ENCODE data around the gene MLLT10.

MLLT10 gene

DNA sequence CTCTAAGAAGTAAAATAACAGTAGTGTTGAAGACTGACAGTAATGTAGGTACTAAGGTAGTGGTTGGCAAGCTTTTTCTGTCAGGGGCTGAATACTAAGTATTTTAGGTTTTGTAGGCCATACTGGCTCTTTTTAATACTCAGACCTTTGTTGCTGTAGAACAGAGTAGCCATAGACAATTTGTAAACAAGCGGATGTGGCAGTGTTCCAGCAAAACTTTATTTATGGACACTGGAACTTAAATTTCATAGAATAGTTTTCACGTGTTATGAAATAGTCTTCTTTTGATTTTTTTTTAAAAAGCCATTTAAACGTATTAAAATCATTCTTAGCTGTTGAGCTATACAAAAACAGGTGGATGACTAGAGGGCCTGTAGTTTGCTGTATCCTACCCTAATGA is 121.2 kb downstream of the MLLT10 start:
- DNase-seq, result no peak

DNA sequence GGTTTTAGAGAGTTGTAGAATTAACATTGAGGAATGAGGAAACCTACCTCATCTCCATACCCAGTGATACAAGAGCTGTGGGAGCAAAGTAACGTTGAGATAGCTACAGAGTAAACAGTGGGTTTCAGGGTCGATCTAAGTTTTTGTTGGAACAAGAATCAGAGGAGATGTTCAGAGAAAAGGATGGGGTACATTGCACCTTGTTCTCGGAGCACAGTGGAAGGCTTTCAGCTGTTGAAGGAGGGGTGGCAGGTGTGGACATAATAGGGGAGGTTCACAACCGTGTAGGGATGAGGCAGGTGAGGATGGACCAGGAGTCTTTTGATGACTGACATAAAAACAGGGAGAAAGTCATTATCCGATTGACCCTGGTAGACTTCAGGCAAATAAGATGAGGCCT is 121.7 kb downstream of the MLLT10 start:
- no peak for DNase-seq

DNA sequence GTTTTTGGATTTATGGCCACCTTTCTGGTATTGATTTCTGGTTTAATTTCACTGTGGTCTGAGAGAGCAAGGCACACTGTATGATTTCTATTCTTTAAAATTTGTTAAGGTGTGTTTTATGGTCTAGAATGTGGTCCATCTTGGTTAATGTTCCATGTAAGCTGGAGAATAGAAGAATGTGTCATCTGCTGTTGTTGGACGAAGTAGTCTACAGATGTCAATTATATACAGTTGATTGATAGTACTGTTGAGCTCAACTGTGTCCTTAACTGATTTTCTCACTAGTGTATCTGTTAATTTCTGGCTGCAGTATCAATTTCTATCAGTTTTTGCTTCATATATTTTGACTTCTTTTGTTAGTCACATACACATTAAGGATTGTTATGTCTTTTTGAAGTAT is 127.1 kb downstream of the MLLT10 start:
- DNase-seq, result no peak

DNA sequence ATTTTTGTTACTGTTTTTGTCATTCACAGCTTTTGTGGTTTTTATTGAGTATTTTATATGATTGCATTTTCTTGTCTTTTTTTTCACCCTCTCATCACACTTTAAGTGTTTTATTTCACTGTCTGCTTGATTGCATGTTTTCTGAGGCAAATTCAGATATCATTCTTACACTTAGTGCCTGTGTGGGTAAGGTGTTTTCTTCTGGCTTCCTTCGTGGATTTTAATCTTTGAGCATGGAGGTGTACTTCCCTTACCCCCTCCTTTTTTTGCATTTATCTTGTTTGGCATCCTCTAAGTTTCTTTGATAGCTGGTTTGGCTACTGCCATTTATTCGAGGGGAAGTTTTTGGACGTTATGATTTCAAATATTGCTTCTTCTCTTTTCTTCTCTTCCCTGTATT is 127.9 kb downstream of the MLLT10 start:
- no peak for DNase-seq

- DNase-seq, result no peak
Observed at GRCh38 chr10:21662635-21663034, 128.6 kb downstream of the MLLT10 start.

- no peak for DNase-seq
Observed at GRCh38 chr10:21668831-21669230, 134.8 kb downstream of the MLLT10 start.

DNA sequence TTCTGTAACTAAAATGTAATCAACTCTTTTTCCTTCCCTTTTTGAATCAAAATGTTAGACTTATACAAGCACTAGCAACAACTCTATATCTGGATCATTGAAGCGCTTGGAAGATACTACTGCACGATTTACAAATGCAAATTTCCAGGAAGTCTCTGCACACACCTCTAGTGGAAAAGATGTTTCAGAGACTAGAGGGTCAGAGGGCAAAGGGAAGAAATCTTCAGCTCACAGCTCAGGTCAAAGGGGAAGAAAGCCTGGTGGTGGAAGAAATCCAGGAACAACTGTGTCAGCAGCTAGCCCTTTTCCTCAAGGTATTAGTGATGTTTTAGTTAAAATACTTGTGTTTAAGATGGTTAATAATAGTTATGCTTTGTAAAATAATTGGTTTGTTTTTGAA is 136.4 kb downstream of the MLLT10 start:
- DNase-seq, result no peak

DNA sequence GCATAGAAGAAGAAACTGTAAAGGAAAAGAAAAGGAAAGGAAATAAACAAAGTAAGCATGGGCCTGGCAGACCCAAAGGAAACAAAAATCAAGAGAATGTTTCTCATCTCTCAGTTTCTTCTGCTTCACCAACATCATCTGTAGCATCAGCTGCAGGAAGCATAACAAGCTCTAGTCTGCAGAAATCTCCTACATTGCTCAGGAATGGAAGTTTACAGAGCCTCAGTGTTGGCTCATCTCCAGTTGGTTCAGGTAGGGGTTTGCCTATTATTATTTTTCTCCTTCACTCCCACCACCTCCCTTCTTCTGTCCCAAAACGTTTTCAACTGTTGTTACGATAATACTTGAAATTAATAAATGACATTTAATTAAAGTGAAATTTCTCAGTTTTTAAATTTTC is 139.6 kb downstream of the MLLT10 start:
- DNase-seq, result no peak

GRCh38 chr10:21675157-21675796 is 141.2 kb downstream of the MLLT10 start:
- no peak for DNase-seq

GRCh38 chr10:21677551-21677950 is 143.5 kb downstream of the MLLT10 start:
- no peak for DNase-seq

- DNase-seq, result no peak
Observed at GRCh38 chr10:21681156-21681555, 147.1 kb downstream of the MLLT10 start.

DNA sequence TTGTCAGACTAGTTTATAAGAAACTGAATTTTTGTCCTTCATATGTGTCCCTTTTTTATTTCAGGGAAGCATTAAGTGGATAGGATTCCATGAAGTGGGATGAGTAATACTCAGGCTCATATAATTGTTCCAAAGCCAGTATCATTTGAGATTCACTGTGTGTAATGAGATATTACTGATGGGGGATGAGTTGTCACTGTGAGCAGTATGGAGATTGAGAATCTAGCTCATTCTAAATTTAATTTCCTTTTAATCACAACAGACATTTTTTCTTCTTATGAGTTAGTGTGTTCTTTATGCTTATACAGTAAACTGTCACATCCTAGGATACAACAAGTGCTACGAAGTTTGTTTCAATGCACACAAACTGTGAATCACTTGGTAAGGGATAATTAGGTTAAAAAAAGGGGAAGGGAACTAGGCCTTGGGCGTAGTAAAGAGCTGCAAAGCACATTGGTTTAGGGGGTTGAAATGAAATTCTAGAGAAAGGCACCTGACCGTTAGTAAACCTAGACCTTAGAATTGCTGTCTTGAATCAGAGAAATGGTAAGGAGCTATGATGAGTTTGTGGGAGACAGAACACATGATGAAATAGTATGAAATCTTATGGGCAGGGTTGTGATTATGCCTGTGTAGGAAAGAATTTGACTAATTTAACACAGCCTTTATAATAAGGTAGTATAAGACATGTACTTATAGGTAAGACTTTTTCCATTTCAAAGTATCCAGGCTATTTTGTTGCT is 153.4 kb downstream of the MLLT10 start:
- DNase-seq, result no peak

DNA sequence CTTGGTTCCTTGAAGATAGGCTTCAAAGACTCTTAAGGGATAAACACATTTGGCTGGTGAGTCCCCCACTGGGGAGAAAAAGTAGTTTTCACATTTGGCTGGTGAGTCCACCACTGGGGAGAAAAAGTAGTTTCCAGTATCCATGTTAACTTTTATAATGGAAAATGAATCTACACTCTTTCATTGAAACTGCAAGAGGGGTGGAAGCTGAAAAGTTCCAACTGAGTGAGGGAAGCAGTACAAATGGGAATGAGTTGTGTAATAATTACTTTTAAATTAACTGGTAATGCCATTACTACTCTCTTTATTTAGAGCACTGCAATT is 153.9 kb downstream of the MLLT10 start:
- no peak for DNase-seq

- DNase-seq, result no peak
Observed at GRCh38 chr10:21688870-21689269, 154.8 kb downstream of the MLLT10 start.

- DNase-seq, result no peak
Observed at GRCh38 chr10:21689881-21690280, 155.8 kb downstream of the MLLT10 start.

DNA sequence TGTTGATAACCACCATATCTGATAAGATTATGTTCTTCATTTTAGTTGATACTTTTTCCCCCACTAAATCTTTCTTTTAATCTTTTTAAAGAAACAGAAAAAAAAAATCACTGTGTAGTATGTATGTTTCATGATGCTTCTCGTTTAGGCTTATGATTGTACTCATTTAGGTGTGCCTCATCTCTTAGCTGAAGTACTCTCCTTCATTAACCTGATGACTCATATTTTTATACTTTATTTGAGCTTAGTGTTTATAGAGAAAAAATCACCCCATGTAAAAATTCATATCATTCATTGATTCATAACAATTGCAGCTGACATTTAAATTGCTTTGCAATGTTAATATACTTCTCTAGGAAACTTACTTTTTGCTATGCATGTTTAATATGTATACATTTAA is 158.9 kb downstream of the MLLT10 start:
- no peak for DNase-seq

DNA sequence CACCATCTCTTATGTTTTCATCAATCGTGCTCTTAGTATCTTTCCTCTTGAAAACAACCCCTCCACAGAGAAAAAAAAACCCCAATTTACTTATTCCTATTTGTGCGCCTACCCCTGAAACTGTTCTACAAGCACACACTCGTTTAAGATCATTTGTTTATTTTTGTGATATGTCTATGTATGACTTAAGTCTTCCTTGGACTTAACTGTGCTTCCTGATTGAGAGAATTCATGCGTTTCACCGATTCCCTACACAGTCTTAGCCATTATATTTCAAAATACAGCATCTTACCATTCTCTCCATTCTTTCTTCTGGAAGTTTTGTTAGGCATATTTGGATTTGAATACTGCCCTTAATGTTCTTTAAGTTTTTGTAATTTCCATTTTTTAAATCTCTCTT is 159.4 kb downstream of the MLLT10 start:
- no peak for DNase-seq

DNA sequence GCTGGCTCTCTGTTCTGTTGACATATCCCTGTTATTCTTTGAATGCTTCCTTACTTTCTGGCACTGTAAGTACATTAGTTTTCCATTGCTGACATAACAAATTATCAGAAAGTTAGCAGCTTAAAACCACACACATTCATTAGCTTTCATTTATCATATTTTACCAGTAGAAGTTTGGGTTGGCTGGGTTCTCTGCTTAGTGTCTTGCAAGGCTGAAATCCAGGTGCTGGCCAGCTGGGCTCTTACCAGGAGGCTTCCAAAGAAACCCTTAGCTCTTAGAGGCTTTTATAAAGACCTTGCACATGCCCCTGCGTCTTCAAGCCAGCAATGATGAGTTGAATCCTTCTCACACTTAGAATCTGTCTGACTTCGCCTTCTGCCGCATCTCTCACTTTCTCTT is 160.6 kb downstream of the MLLT10 start:
- DNase-seq, result no peak

DNA sequence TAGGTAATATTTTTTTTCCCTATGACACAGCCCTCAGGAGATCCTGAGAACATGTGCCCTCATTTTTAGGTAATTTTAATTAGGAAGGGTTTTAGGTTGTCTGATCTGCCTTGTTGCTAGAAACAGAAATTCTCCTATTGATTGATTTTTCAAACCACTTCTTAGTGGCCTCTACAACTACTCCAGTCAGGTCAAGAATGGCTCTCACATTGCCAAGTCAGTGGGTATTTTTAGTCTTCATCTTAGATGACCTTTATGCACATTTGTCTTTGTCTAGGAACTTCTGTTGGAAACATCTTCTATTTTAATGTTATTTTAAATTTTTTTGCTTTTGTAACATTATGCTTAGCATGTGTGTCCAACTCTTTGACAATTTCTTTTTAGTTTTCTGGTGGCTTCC is 162.3 kb downstream of the MLLT10 start:
- DNase-seq, result no peak

- DNase-seq, result no peak
Observed at GRCh38 chr10:21699575-21699974, 165.5 kb downstream of the MLLT10 start.

DNA sequence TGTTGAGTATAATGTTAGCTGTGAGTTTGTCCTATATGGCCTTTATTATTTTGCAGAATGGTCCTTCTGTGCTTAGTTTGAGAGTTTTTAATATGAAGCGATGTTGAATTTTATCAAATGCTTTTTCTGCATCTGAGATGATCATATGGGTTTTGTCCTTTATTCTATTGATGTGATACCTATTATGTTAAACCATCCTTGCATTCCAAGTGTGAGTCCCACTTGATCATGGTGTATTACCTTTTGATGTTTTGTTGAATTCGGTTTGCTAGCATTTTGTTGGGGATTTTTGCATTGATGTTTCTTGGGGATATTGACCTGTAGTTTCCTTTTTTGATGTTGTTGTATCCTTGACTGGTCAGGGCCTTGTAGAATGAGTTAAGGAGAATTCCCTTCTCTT is 166.4 kb downstream of the MLLT10 start:
- DNase-seq, result no peak

DNA sequence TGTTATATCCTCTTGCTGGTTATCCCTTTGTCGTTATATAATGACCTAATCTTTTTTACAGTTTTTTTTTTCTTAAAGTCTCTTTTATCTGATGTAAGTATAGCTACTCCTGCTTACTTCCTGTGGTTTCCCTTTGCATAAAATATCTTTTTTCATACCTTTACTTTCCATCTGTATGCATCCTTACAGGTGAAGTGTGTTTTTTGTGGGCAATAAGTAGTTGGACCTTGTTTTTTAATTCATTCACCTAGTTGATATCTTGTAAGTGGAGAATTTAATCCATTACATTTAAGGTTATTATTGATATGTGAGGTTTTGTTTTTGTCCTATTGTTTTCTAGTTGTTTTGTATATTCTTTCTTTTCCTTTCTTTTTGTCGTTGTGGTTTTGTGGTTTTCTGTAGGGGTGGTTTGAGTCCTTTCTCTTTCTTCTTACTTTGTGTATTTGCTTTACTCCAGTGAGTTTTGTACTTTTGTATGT is 168.6 kb downstream of the MLLT10 start:
- DNase-seq, result no peak

GRCh38 chr10:21705142-21705827 is 171.3 kb downstream of the MLLT10 start:
- no peak for DNase-seq

DNA sequence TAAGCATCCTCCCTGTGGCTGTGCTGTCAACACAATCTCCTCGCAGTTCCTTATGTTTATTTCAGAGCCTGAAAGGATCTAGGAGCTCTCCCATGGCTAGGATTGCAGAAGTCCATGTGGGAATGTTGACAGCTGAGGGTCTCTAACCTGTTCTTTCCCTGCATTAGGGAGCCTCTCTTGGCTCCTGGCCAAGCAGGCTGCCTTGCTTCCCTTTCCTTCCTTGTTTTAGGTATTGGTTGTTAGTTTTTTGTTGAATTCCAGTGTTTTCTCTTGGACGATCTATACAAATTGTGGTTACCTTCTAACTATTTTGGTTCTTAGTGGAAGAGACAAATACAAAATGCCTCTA is 171.8 kb downstream of the MLLT10 start:
- no peak for DNase-seq

- DNase-seq, result no peak
Observed at GRCh38 chr10:21707498-21707897, 173.5 kb downstream of the MLLT10 start.
